Esophagus (tissue), 2 donors: ENCODE measurements around the gene SLC4A8. TPM values are rescaled to one million over a fixed set of nuclear protein-coding genes. Genes with fewer than 3 reads are reported as not detected.
A peak's percentile ranks its signal among the peaks of the same experiment; 100 is the strongest.

Experiments used
- H3K27ac ChIP-seq, 2 donors: one replicate each; pipeline ENCODE4 v1.5.1; 2013; ENCODE audit warnings: low read depth in 2 of 2, mild to moderate bottlenecking in 2 of 2, inconsistent platforms in 1 of 2, low read length in 1 of 2, moderate library complexity in 1 of 2
- H3K27me3 ChIP-seq, 2 donors: one replicate each; pipeline ENCODE4 v1.6.1; 2013; ENCODE audit warnings: low read length in 2 of 2, control low read depth in 1 of 2, mild to moderate bottlenecking in 1 of 2; ENCODE audit not compliant: insufficient read depth in 2 of 2, control insufficient read depth in 1 of 2
- H3K36me3 ChIP-seq, 2 donors: one replicate each; pipeline ENCODE4 v1.6.1; 2013; ENCODE audit warnings: low read length in 1 of 2; ENCODE audit not compliant: control insufficient read depth in 2 of 2, insufficient read depth in 2 of 2
- H3K4me1 ChIP-seq, 2 donors: one replicate each; pipeline ENCODE4 v1.6.1; 2013; ENCODE audit warnings: low read length in 1 of 2; ENCODE audit not compliant: control insufficient read depth in 2 of 2, insufficient read depth in 2 of 2
- H3K4me3 ChIP-seq, 2 donors: one replicate each; pipeline ENCODE4 v1.5.1; 2013; ENCODE audit warnings: low read length in 2 of 2, mild to moderate bottlenecking in 2 of 2, low read depth in 1 of 2, moderate library complexity in 1 of 2
- H3K9me3 ChIP-seq, 2 donors: one replicate each; pipeline ENCODE4 v1.6.1; 2013; ENCODE audit warnings: mild to moderate bottlenecking in 2 of 2, low read depth in 1 of 2, low read length in 1 of 2, moderate library complexity in 1 of 2; ENCODE audit not compliant: control insufficient read depth in 2 of 2, insufficient read depth in 1 of 2
- WGBS, 2 donors: extraction: QIAGEN DNeasy Blood & Tissue Kit; methylation state at CpG; one replicate each; pipeline ENCODE4 v1.1.7; 2013; 5-methylcytosine and 5-hydroxymethylcytosine counted together
- polyA plus RNA-seq, 2 donors: library from polyadenylated mRNA; stranded (reverse); fragments of 200-250 nt; gene quantifications; one replicate each; pipeline ENCODE4 v1.2.3, GENCODE V29; 2013
- donor health status: healthy with polysubstance abuse.
- donor health status: Bipolar disorder and iron deficiency.

Gene SLC4A8
- polyA plus RNA-seq, 2 donors: 0.04 to 0.05 TPM

GRCh38 chr12:51386351-51386750 is 38.3 kb upstream of the SLC4A8 start:
- H3K4me1 ChIP-seq: peaks cover 0 to 3% of the 10 kb centered on the region in 2 donors
- no peak overlapping the region for H3K4me3 ChIP-seq
- WGBS, 2 donors: 77 to 79% methylated on average over 4 of the region's 4 CpGs
- no peaks in the 10 kb centered on the region for H3K36me3 ChIP-seq
- no peaks in the 10 kb centered on the region for H3K9me3 ChIP-seq
- no peak overlapping the region for H3K27ac ChIP-seq
- no peaks in the 10 kb centered on the region for H3K27me3 ChIP-seq

GRCh38 chr12:51388069-51388799 is 36.4 kb upstream of the SLC4A8 start:
- H3K36me3 ChIP-seq: no peaks in the 10 kb centered on the region
- no peaks in the 10 kb centered on the region for H3K9me3 ChIP-seq
- H3K4me3 ChIP-seq: no peak overlapping the region
- H3K27me3 ChIP-seq: no peaks in the 10 kb centered on the region
- H3K27ac ChIP-seq: no peak overlapping the region
- peaks cover 0 to 3% of the 10 kb centered on the region in 2 donors for H3K4me1 ChIP-seq
- 47 to 64% methylated on average over 10 of the region's 10 CpGs for WGBS, 2 donors

- 85 to 89% methylated on average over 5 of the region's 5 CpGs for WGBS, 2 donors
- Histone ChIP-seq H3K4me1 (peaks cover 0 to 3% of the 10 kb centered on the region in 2 donors), H3K36me3 (no peaks in the 10 kb centered on the region), H3K27me3 (no peaks in the 10 kb centered on the region), H3K4me3 (no peak overlapping the region), H3K27ac (no peak overlapping the region), H3K9me3 (no peaks in the 10 kb centered on the region)
These were observed 35.8 kb upstream of the SLC4A8 start for GRCh38 chr12:51388846-51389245.

GRCh38 chr12:51389302-51389999 is 35.2 kb upstream of the SLC4A8 start:
- Histone ChIP-seq H3K4me1 (peaks cover 0 to 3% of the 10 kb centered on the region in 2 donors), H3K4me3 (no peak overlapping the region), H3K27ac (no peak overlapping the region)

GRCh38 chr12:51390457-51390856 is 34.2 kb upstream of the SLC4A8 start:
- no peaks in the 10 kb centered on the region for H3K9me3 ChIP-seq
- peaks cover 0 to 3% of the 10 kb centered on the region in 2 donors for H3K4me1 ChIP-seq
- H3K36me3 ChIP-seq: no peaks in the 10 kb centered on the region
- no peak overlapping the region for H3K4me3 ChIP-seq
- H3K27me3 ChIP-seq: no peaks in the 10 kb centered on the region
- no peak overlapping the region for H3K27ac ChIP-seq
- 83 to 85% methylated on average over 6 of the region's 6 CpGs for WGBS, 2 donors

More at GRCh38 chr12:51389302-51389999, 35.2 kb upstream of the SLC4A8 start:
- H3K27me3 ChIP-seq: no peaks in the 10 kb centered on the region
- H3K9me3 ChIP-seq: no peaks in the 10 kb centered on the region
- H3K36me3 ChIP-seq: no peaks in the 10 kb centered on the region
- WGBS, 2 donors: 48 to 52% methylated on average over 2 of the region's 2 CpGs

- H3K9me3 ChIP-seq: no peaks in the 10 kb centered on the region
- peak overlapping the region; percentile 49 to 55 for H3K4me3 ChIP-seq
- no peaks in the 10 kb centered on the region for H3K27me3 ChIP-seq
- no peaks in the 10 kb centered on the region for H3K36me3 ChIP-seq
- peaks cover 0 to 3% of the 10 kb centered on the region in 2 donors for H3K4me1 ChIP-seq
- 18 to 26% methylated on average over 8 of the region's 8 CpGs for WGBS, 2 donors
- H3K27ac ChIP-seq: peak overlapping the region in 1 of 2 donors; percentile 18
These were observed 33.7 kb upstream of the SLC4A8 start for GRCh38 chr12:51390891-51391282.

GRCh38 chr12:51391283-51392123 is 33.1 kb upstream of the SLC4A8 start, which contains the start of gene GALNT6:
GALNT6 (minus strand) TSS chr12:51391406; CDS start chr12:51379781, 11,625 bp downstream.
- Histone ChIP-seq H3K27ac (peak within 1 kb of the TSS in 1 of 2 donors; percentile 18), H3K9me3 (no peaks in the 10 kb centered on the region), H3K4me1 (peaks cover 0 to 3% of the 10 kb centered on the region in 2 donors), H3K36me3 (no peaks in the 10 kb centered on the region), H3K4me3 (peak within 1 kb of the TSS; percentile 49 to 55), H3K27me3 (no peaks in the 10 kb centered on the region)
- WGBS, 2 donors: 0 to 1% methylated on average over 45 to 73 of the region's 73 CpGs

- Histone ChIP-seq H3K27ac (no peak overlapping the region), H3K36me3 (no peaks in the 10 kb centered on the region), H3K4me3 (peak overlapping the region in 1 of 2 donors; percentile 13), H3K4me1 (peaks cover 0 to 3% of the 10 kb centered on the region in 2 donors), H3K27me3 (no peaks in the 10 kb centered on the region), H3K9me3 (no peaks in the 10 kb centered on the region)
- WGBS, 2 donors: 34 to 40% methylated on average over 22 of the region's 22 CpGs
These were observed 31.9 kb upstream of the SLC4A8 start for GRCh38 chr12:51392556-51393237.
